CD4-positive, alpha-beta T cell (primary cell): ENCODE results near the gene NARS2. TPM values are rescaled to one million over a fixed set of nuclear protein-coding genes. Genes with fewer than 3 reads are reported as not detected.

Experiments
- ATAC-seq: fragments of 200-7000 bp; cut with Tn5 transposase; one replicate; pipeline ENCODE4 v1.10.0; 2022; ENCODE audit warnings: mild to moderate bottlenecking; ENCODE audit not compliant: poor library complexity
- CTCF ChIA-PET: fragments of 350-600 bp; sonication (Branson Sonifier 250); formaldehyde crosslinking; loops from one replicate; lab custom pipeline; 2021; ENCODE audit warnings: antibody characterized with exemption, inconsistent platforms; lab: Charles Lee
- POLR2A ChIA-PET: fragments of 350-600 bp; sonication (Branson Sonifier 250); formaldehyde crosslinking; loops from one replicate; lab custom pipeline; 2021; ENCODE audit warnings: antibody characterized with exemption, inconsistent platforms; lab: Charles Lee
- DNase-seq, 14 experiments: peaks; one replicate each; pipeline ENCODE4 v3.0.0-alpha.2; 2013 to 2020; ENCODE audit warnings: mixed read lengths in 2 of 14
- H3K27ac ChIP-seq, 2 donors: one replicate each; pipeline versions ENCODE4 v1.5.1 to v1.7.0; 2013; ENCODE audit warnings: low read length in 2 of 2, low read depth in 1 of 2, mild to moderate bottlenecking in 1 of 2
- H3K27me3 ChIP-seq, 2 experiments: 1 replicate in 1 of 2; 2 replicates in 1 of 2; pipeline versions ENCODE4 v1.6.1 to v1.7.0; 2013; ENCODE audit warnings: low read length in 2 of 2, control low read depth in 1 of 2, mild to moderate bottlenecking in 1 of 2, moderate library complexity in 1 of 2; ENCODE audit not compliant: insufficient read depth in 2 of 2, control insufficient read depth in 1 of 2
- H3K36me3 ChIP-seq: one replicate; pipeline ENCODE4 v1.6.1; 2013; ENCODE audit warnings: low read length, control low read depth; ENCODE audit not compliant: insufficient read depth
- H3K4me1 ChIP-seq: one replicate; pipeline ENCODE4 v1.6.1; 2013; ENCODE audit warnings: low read length, control low read depth; ENCODE audit not compliant: insufficient read depth
- H3K4me3 ChIP-seq: one replicate; pipeline ENCODE4 v1.5.1; 2013; ENCODE audit warnings: mild to moderate bottlenecking, low read length, moderate library complexity
- H3K9me3 ChIP-seq, 2 experiments: 1 replicate in 1 of 2; 2 replicates in 1 of 2; pipeline versions ENCODE4 v1.6.1 to v1.7.0; 2013; ENCODE audit warnings: low read length in 2 of 2, mild to moderate bottlenecking in 2 of 2, control low read depth in 1 of 2, moderate library complexity in 1 of 2; ENCODE audit not compliant: control insufficient read depth in 1 of 2, insufficient read depth in 1 of 2
- H3K27ac Mint-ChIP-seq: one replicate; pipeline ENCODE4 v1.8.0; 2020; ENCODE audit warnings: mixed read lengths
- H3K27me3 Mint-ChIP-seq: one replicate; pipeline ENCODE4 v1.8.0; 2021; ENCODE audit warnings: mixed read lengths
- H3K36me3 Mint-ChIP-seq: one replicate; pipeline ENCODE4 v1.8.0; 2021; ENCODE audit warnings: low read depth, mixed read lengths
- H3K4me1 Mint-ChIP-seq: one replicate; pipeline ENCODE4 v1.8.0; 2021; ENCODE audit warnings: low read depth, mixed read lengths
- H3K4me3 Mint-ChIP-seq: one replicate; pipeline ENCODE4 v1.8.0; 2020; ENCODE audit warnings: mild to moderate bottlenecking, mixed read lengths
- H3K9me3 Mint-ChIP-seq: one replicate; pipeline ENCODE4 v1.8.0; 2020; ENCODE audit warnings: mixed read lengths
- CTCF ChIP-seq: fragments of 200-600 bp; IDR thresholded peaks from one replicate; pipeline ENCODE4 v1.8.0; 2022; ENCODE audit warnings: antibody characterized with exemption, mild to moderate bottlenecking
- intact Hi-C, 2 experiments: fragments of 100-400 bp; cut with DNase I in 1 of 2; cut with micrococcal nuclease in 1 of 2; formaldehyde crosslinking; loops; one replicate each; pipeline versions ENCODE4 v1.15.1 to v1.9.0; 2023 to 2025; cut with DNase I, micrococcal nuclease
- total RNA-seq, 174 experiments: library from RNA in 2 of 174; stranded (reverse) in 2 of 174; gene quantifications; one replicate each; pipeline ENCODE4 v1.2.3 and lab custom pipeline; 2021 to 2026

Gene NARS2
- total RNA-seq, 2 experiments from 2014 or later: 8.7 to 9.3 TPM

GRCh38 chr11:78415338-78415737, 159.3 kb downstream of the NARS2 start:
- Mint-ChIP-seq H3K36me3 (peaks cover 8% of the 10 kb centered on the region), H3K27me3 (peaks cover 19% of the 10 kb centered on the region), H3K9me3 (no peaks in the 10 kb centered on the region), H3K4me1 (peaks cover 20% of the 10 kb centered on the region), H3K4me3 (peak overlapping the region; percentile 79), H3K27ac (no peak overlapping the region)
- H3K27ac ChIP-seq: no peak overlapping the region
- H3K4me3 ChIP-seq: no peak overlapping the region
- DNase-seq: no peak
- H3K9me3 ChIP-seq: peaks cover 0 to under 1% of the 10 kb centered on the region in 2 experiments
- H3K36me3 ChIP-seq: no peaks in the 10 kb centered on the region
- TF ChIP-seq CTCF: no peak
- intact Hi-C loops: loop anchor here (5.0 kb wide), 4 partner anchors 228 to 598 kb away; partner anchors contain the start of genes KCTD21 (in 2 of the 2), USP35 (in 2 of the 2) and ALG8 (in 1 of the 2)
- peaks cover 24% of the 10 kb centered on the region for H3K4me1 ChIP-seq
- CTCF ChIA-PET: interaction anchor here (0.8 to 1.7 kb wide), 3 partner anchors 149 to 275 kb away, joined by 3 to 8 read pairs (median 5); partner anchors contain the start of gene ALG8
- no peak for ATAC-seq
- H3K27me3 ChIP-seq: peaks cover 0 to 3% of the 10 kb centered on the region in 2 experiments
- POLR2A ChIA-PET: interaction anchor here (1.3 kb wide), 1 partner anchor 149 kb away, joined by 4 read pairs; no protein-coding TSS in a partner anchor

- H3K9me3 Mint-ChIP-seq: no peaks in the 10 kb centered on the region
- Histone ChIP-seq H3K36me3 (no peaks in the 10 kb centered on the region), H3K9me3 (peaks cover 0 to 5% of the 10 kb centered on the region in 2 experiments), H3K4me1 (peaks cover 20% of the 10 kb centered on the region), H3K27ac (no peak overlapping the region), H3K4me3 (no peak overlapping the region), H3K27me3 (no peaks in the 10 kb centered on the region)
- intact Hi-C loops: loop anchor here (1.0 to 5.0 kb wide), 5 partner anchors 150 to 597 kb away; partner anchors contain the start of genes KCTD21 (in 2 of the 2), USP35 (in 2 of the 2) and ALG8 (in 1 of the 2)
- CTCF ChIA-PET: interaction anchor here (1.7 kb wide), 1 partner anchor 150 kb away, joined by 8 read pairs; no protein-coding TSS in a partner anchor
- no peak overlapping the region for H3K4me3 Mint-ChIP-seq
- peak in 3 of 14 experiments; percentile 37 to 44 (median 39) for DNase-seq
- no peak for ATAC-seq
- POLR2A ChIA-PET: no interaction called here
- peaks cover 17% of the 10 kb centered on the region for H3K4me1 Mint-ChIP-seq
- peak; percentile 79 for TF ChIP-seq CTCF
- no peak overlapping the region for H3K27ac Mint-ChIP-seq
- peaks cover 8% of the 10 kb centered on the region for H3K36me3 Mint-ChIP-seq
- peaks cover 13% of the 10 kb centered on the region for H3K27me3 Mint-ChIP-seq
These were observed 160.2 kb downstream of the NARS2 start for GRCh38 chr11:78414321-78415051.

GRCh38 chr11:78408619-78409018, 166.0 kb downstream of the NARS2 start:
- H3K36me3 ChIP-seq: no peaks in the 10 kb centered on the region
- Mint-ChIP-seq H3K27ac (no peak overlapping the region), H3K4me3 (no peak overlapping the region), H3K4me1 (no peaks in the 10 kb centered on the region), H3K27me3 (no peaks in the 10 kb centered on the region), H3K36me3 (no peaks in the 10 kb centered on the region), H3K9me3 (no peaks in the 10 kb centered on the region)
- ChIA-PET POLR2A (no interaction called here), CTCF (no interaction called here)
- ATAC-seq (no peak), DNase-seq (no peak)
- H3K4me3 ChIP-seq: no peak overlapping the region
- intact Hi-C loops: loop anchor here in 1 of 2 experiments (10.0 kb wide), 1 partner anchor 54 kb away; no protein-coding TSS in a partner anchor
- H3K27me3 ChIP-seq: no peaks in the 10 kb centered on the region
- no peak overlapping the region for H3K27ac ChIP-seq
- no peak for TF ChIP-seq CTCF
- peaks cover 0 to 8% of the 10 kb centered on the region in 2 experiments for H3K9me3 ChIP-seq
- H3K4me1 ChIP-seq: no peaks in the 10 kb centered on the region
